K562 (cell line): ENCODE results near the gene SART1. TPM values are rescaled to one million over a fixed set of nuclear protein-coding genes. Genes with fewer than 3 reads are reported as not detected.

Experiments
- ATAC-seq: fragments of 200-7000 bp; cut with Tn5 transposase; 3 replicates; pipeline ENCODE4 v1.9.1; 2020; ENCODE audit warnings: moderate library complexity
- BruUV-seq: library from RNA; stranded (reverse); fragments of 400-500 nt; replicated peaks from 2 replicates; lab custom pipeline; 2021; lab: Mats Ljungman, UMichigan
- CTCF ChIA-PET: fragments of 300-600 bp; formaldehyde crosslinking; extraction: SDS; loops from one replicate; lab custom pipeline; 2021; ENCODE audit warnings: low intra/inter-chr PET ratio; lab: Yijun Ruan, JAX
- POLR2A ChIA-PET: fragments of 300-600, 350-650 bp; sonication (Branson Sonifier 250); formaldehyde crosslinking; extraction: SDS; loops from one replicate; lab custom pipeline; 2021; ENCODE audit warnings: antibody characterized with exemption, inconsistent platforms; lab: Yijun Ruan, JAX
- DNase-seq, 4 experiments: peaks; one replicate each; pipeline versions ENCODE4 v3.0.0 to v3.0.0-alpha.2; 2011 to 2018; ENCODE audit warnings: low spot score in 3 of 4, mixed read lengths in 3 of 4; ENCODE audit errors: extremely low read depth in 1 of 4
- FAIRE-seq: peaks from 2 replicates; lab custom pipeline; 2011; peaks lifted over from hg19 to GRCh38; lab: Jason Lieb, UNC
- H2AFZ ChIP-seq: 2 replicates; pipeline ENCODE4 v1.6.0; 2011; ENCODE audit warnings: low read depth, low read length, control low read depth, inconsistent platforms
- H3K27ac ChIP-seq: fragments of 200-600 bp; 3 replicates; pipeline ENCODE4 v1.8.0; 2011; ENCODE audit warnings: low read depth, mild to moderate bottlenecking, control low read depth, inconsistent platforms, low read length, moderate library complexity, mixed read lengths; ENCODE audit errors: extremely low read depth
- H3K27me3 ChIP-seq, 2 experiments: fragments of 300-600 bp in 1 of 2; 2 replicates in 1 of 2; 3 replicates in 1 of 2; pipeline versions ENCODE4 v1.6.0 to v1.8.0; 2011; ENCODE audit warnings: inconsistent platforms in 2 of 2, low read length in 2 of 2, mild to moderate bottlenecking in 1 of 2, mixed read lengths in 1 of 2, moderate library complexity in 1 of 2; ENCODE audit not compliant: control insufficient read depth in 2 of 2, insufficient read depth in 2 of 2
- H3K36me3 ChIP-seq: fragments of 300-600 bp; 3 replicates; pipeline ENCODE4 v1.8.0; 2011; ENCODE audit warnings: mild to moderate bottlenecking, low read length, inconsistent platforms; ENCODE audit not compliant: control insufficient read depth, insufficient read depth
- H3K4me1 ChIP-seq, 2 experiments: fragments of 200-600 bp in 1 of 2; replicated peaks in 1 of 2; 2 replicates in 1 of 2; 3 replicates in 1 of 2; pipeline versions ENCODE4 v1.5.1 to v1.8.0; 2011; ENCODE audit warnings: inconsistent platforms in 2 of 2, low read length in 2 of 2, mild to moderate bottlenecking in 1 of 2, mixed read lengths in 1 of 2, moderate library complexity in 1 of 2; ENCODE audit not compliant: control insufficient read depth in 2 of 2, insufficient read depth in 2 of 2
- H3K4me2 ChIP-seq: 2 replicates; pipeline ENCODE4 v1.6.1; 2011; ENCODE audit warnings: low read length, control low read depth, inconsistent platforms, mixed read lengths; ENCODE audit not compliant: insufficient read depth
- H3K4me3 ChIP-seq: fragments of 200-600 bp; sonication (generic), shearing (Covaris generic); 2 replicates; pipeline ENCODE4 v1.5.1; 2016; ENCODE audit warnings: control low read depth, inconsistent platforms
- H3K79me2 ChIP-seq: fragments of 200-600 bp; 3 replicates; pipeline ENCODE4 v1.8.0; 2011; ENCODE audit warnings: low read length, inconsistent platforms; ENCODE audit not compliant: control insufficient read depth, insufficient read depth
- H3K9ac ChIP-seq, 2 experiments: 2 replicates each; pipeline versions ENCODE4 v1.6.0 to v1.6.1; 2011; ENCODE audit warnings: low read depth in 2 of 2, low read length in 2 of 2, control low read depth in 1 of 2, inconsistent platforms in 1 of 2, mild to moderate bottlenecking in 1 of 2, mixed read lengths in 1 of 2; ENCODE audit not compliant: insufficient read depth in 1 of 2
- H3K9me1 ChIP-seq: one replicate; pipeline ENCODE4 v1.6.0; 2011; ENCODE audit warnings: inconsistent platforms, mild to moderate bottlenecking, low read length, moderate library complexity; ENCODE audit not compliant: control insufficient read depth, insufficient read depth
- H3K9me3 ChIP-seq: replicated peaks from 2 replicates; pipeline ENCODE4 v1.5.1; 2011; ENCODE audit warnings: low read depth, low read length, inconsistent platforms; ENCODE audit not compliant: control insufficient read depth, insufficient read depth
- H4K20me1 ChIP-seq: replicated peaks from 2 replicates; pipeline ENCODE4 v1.6.1; 2011; ENCODE audit warnings: low read length, inconsistent platforms, mixed read lengths; ENCODE audit not compliant: control insufficient read depth, insufficient read depth
- CTCF ChIP-seq, 3 experiments: IDR thresholded peaks in 2 of 3; conservative IDR thresholded peaks in 1 of 3; 2 replicates each; pipeline ENCODE4 v1.5.1; 2011 to 2012; ENCODE audit warnings: low read length in 3 of 3, mild to moderate bottlenecking in 3 of 3, control low read depth in 2 of 3, improper control_type of control experiment in 1 of 3, inconsistent platforms in 1 of 3, low read depth in 1 of 3, mixed read lengths in 1 of 3, moderate library complexity in 1 of 3; ENCODE audit not compliant: insufficient read depth in 2 of 3
- ELK3 ChIP-seq: fragments of 450-650 bp; formaldehyde crosslinking; IDR thresholded peaks from 2 replicates; pipeline ENCODE4 v1.4.0; 2020; ENCODE audit warnings: mild to moderate bottlenecking
- HNRNPLL ChIP-seq: fragments of 200-400 bp; formaldehyde crosslinking; IDR thresholded peaks from 2 replicates; pipeline ENCODE4 v1.6.1; 2017; ENCODE audit warnings: low read length, low read depth, mild to moderate bottlenecking; ENCODE audit not compliant: poor library complexity, severe bottlenecking
- KAT8 ChIP-seq: fragments of 450-650 bp; IDR thresholded peaks from 2 replicates; pipeline ENCODE4 v1.6.1; 2016; ENCODE audit warnings: low read depth, mild to moderate bottlenecking
- KLF1 ChIP-seq: fragments of 450-650 bp; IDR thresholded peaks from 2 replicates; pipeline ENCODE4 v1.6.1; 2016; ENCODE audit warnings: missing genetic modification characterization, missing compliant biosample characterization
- NFE2 ChIP-seq: IDR thresholded peaks from 2 replicates; pipeline ENCODE4 v1.6.1; 2014; ENCODE audit warnings: antibody characterized with exemption, low read depth
- NFRKB ChIP-seq: fragments of 450-650 bp; IDR thresholded peaks from 2 replicates; pipeline ENCODE4 v1.6.1; 2016; ENCODE audit warnings: low read depth
- NR0B1 ChIP-seq: fragments of 450-650 bp; IDR thresholded peaks from one replicate; pipeline ENCODE4 v1.6.1; 2018; ENCODE audit warnings: mild to moderate bottlenecking, moderate library complexity; ENCODE audit not compliant: partially characterized antibody
- NRF1 ChIP-seq, 2 experiments: fragments of 450-650 bp; IDR thresholded peaks in 1 of 2; conservative IDR thresholded peaks in 1 of 2; 2 replicates each; pipeline ENCODE4 v1.6.1; 2014; ENCODE audit warnings: mild to moderate bottlenecking in 2 of 2
- PHB2 ChIP-seq: fragments of 450-650 bp; IDR thresholded peaks from 2 replicates; pipeline ENCODE4 v1.6.1; 2017; ENCODE audit warnings: low read depth
- POLR2AphosphoS5 ChIP-seq: IDR thresholded peaks from 2 replicates; pipeline ENCODE4 v1.6.1; 2011; ENCODE audit warnings: mild to moderate bottlenecking, low read depth, low read length, moderate library complexity; ENCODE audit not compliant: control insufficient read depth, insufficient read depth
- POLR3G ChIP-seq: IDR thresholded peaks from 2 replicates; pipeline ENCODE4 v1.6.1; 2011; ENCODE audit not compliant: insufficient read length, insufficient replicate concordance; ENCODE audit errors: extremely low read depth
- TFAM ChIP-seq: fragments of 250-450 bp; sonication (Bioruptor Pico); conservative IDR thresholded peaks from 2 replicates; pipeline ENCODE4 v1.5.0; 2021; ENCODE audit warnings: mild to moderate bottlenecking, moderate library complexity
- THRAP3 ChIP-seq: fragments of 450-650 bp; IDR thresholded peaks from 2 replicates; pipeline ENCODE4 v1.6.1; 2016; ENCODE audit warnings: mild to moderate bottlenecking, inconsistent platforms, borderline replicate concordance
- ZBTB8A ChIP-seq: fragments of 450-650 bp; IDR thresholded peaks from 2 replicates; pipeline ENCODE4 v1.6.1; 2018; ENCODE audit warnings: mild to moderate bottlenecking, moderate library complexity; ENCODE audit not compliant: partially characterized antibody
- ZNF134 ChIP-seq: fragments of 250-450 bp; sonication (Bioruptor Pico); conservative IDR thresholded peaks from 2 replicates; pipeline ENCODE4 v1.4.0; 2020
- ZNF316 ChIP-seq: fragments of 450-650 bp; IDR thresholded peaks from 2 replicates; pipeline ENCODE4 v1.6.1; 2016
- ZNF347 ChIP-seq: fragments of 450-650 bp; formaldehyde crosslinking; IDR thresholded peaks from 2 replicates; pipeline ENCODE4 v1.4.0; 2020; ENCODE audit warnings: low read depth, mild to moderate bottlenecking, moderate library complexity
- WGBS: fragments of 100-300 bp; shearing (Covaris generic); methylation state at CpG from one replicate; pipeline ENCODE4 v1.1.6; 2016; ENCODE audit warnings: low coverage, mixed read lengths; ENCODE audit not compliant: insufficient coverage; ENCODE audit errors: missing lambda C conversion rate; 5-methylcytosine and 5-hydroxymethylcytosine counted together
- in situ Hi-C: fragments of 300-500 bp; cut with MboI; formaldehyde crosslinking; loops from 4 replicates; pipeline ENCODE4 v1.15.0; 2018; ENCODE audit warnings: inconsistent platforms, mixed read lengths
- intact Hi-C: fragments of 100-400 bp; cut with micrococcal nuclease; formaldehyde crosslinking; loops from 2 replicates; pipeline ENCODE4 v1.14.2; 2022
- polyA plus RNA-seq, 8 experiments: library from polyadenylated mRNA; depleted of rRNA in 4 of 8; stranded (reverse) in 5 of 8; unstranded in 3 of 8; fragments of >200 nt; fragmentation: Nextera tagmentation in 2 of 8; fragmentation: Illumina TruSeq in 1 of 8; extraction: Ambion mirVana in 2 of 8; extraction: Trizol in 1 of 8; gene quantifications; 2 replicates each; pipeline versions ENCODE4 v1.2.1 to v1.2.3, GENCODE V29; 2011 to 2014; ENCODE audit warnings: inconsistent platforms in 1 of 8, missing spikeins in 1 of 8
- total RNA-seq, 7 experiments: library from RNA; depleted of rRNA in 6 of 7; stranded (reverse); fragments of >200 nt in 6 of 7; fragmentation: Illumina TruSeq in 2 of 7; extraction: Trizol in 2 of 7; gene quantifications; 2 replicates each; pipeline versions ENCODE4 v1.2.1 to v1.2.3, GENCODE V29; 2011 to 2021; ENCODE audit warnings: low replicate concordance in 1 of 7

Gene SART1
- total and polyA plus RNA-seq, 9 of the 15 experiments (the other 6 are each of a cell fraction or from before 2014, with no cell fraction given): 4.8 to 84.1 (median 31.7) TPM

GRCh38 chr11:65992056-65992455 is 30.5 kb downstream of the SART1 start:
- ATAC-seq (no peak), FAIRE-seq (no peak), DNase-seq (no peak)
- Histone ChIP-seq H3K4me2 (no peak overlapping the region), H3K9ac (peak overlapping the region in 1 of 2 experiments; percentile 49; a peak in 2 of 4 replicates), H3K9me1 (no peaks in the 10 kb centered on the region), H3K4me1 (0 out of 5 replicates have a peak, but pooled peaks cover 0 to 3% of the 10 kb centered on the region in 2 experiments), H3K9me3 (no peaks in the 10 kb centered on the region), H3K4me3 (no peak overlapping the region), H4K20me1 (no peaks in the 10 kb centered on the region), H3K36me3 (peaks cover 8% of the 10 kb centered on the region; the same call in 2 of the 3 replicates), H2AFZ (no peak overlapping the region), H3K27me3 (no peaks in the 10 kb centered on the region), H3K79me2 (no peaks in the 10 kb centered on the region), H3K27ac (no peak overlapping the region)
- POLR2A ChIA-PET: interaction anchor here (0.5 to 2.0 kb wide), 11 partner anchors 11 to 300 kb away, joined by 3 to 12 read pairs (median 3); partner anchors contain the start of genes BANF1, CCDC85B, FIBP and MUS81
- no TSS peak for BruUV-seq
- in situ Hi-C loops (loop anchor here (10.0 kb wide), 1 partner anchor 277 kb away; the partner anchor contains the start of gene KAT5), intact Hi-C loops (no loop called here)
- WGBS: 59% methylated on average over 5 of the region's 5 CpGs
- CTCF ChIA-PET: no interaction called here
- TF ChIP-seq ZNF134: no peak
- no peak for TF ChIP-seq ZNF316
- TF ChIP-seq ZNF347 (CRISPR knock-in tag): no peak
- no peak for TF ChIP-seq POLR3G
- no peak for TF ChIP-seq NR0B1
- no peak for TF ChIP-seq ZBTB8A
- no peak for TF ChIP-seq TFAM (CRISPR knock-in tag)
- TF ChIP-seq THRAP3: no peak
- TF ChIP-seq KLF1: no peak
- no peak for TF ChIP-seq NFE2
- TF ChIP-seq KAT8: no peak
- TF ChIP-seq NFRKB: no peak
- TF ChIP-seq ELK3: no peak
- no peak for TF ChIP-seq HNRNPLL
- TF ChIP-seq PHB2: no peak
- no peak for TF ChIP-seq NRF1 (conservative IDR thresholded peaks at IDR 0.05 in 1 of 2, IDR thresholded peaks at IDR 0.05 in 1 of 2)
- no peak for TF ChIP-seq CTCF (IDR thresholded peaks at IDR 0.05 in 2 of 3, conservative IDR thresholded peaks at IDR 0.05 in 1 of 3; ENCODE audit: insufficient read depth in 2 of 3, low read depth in 1 of 3, low read length in 3 of 3)
- no peak for TF ChIP-seq POLR2AphosphoS5
